Uterus (tissue), 2 donors: Measurements from ENCODE around the gene NFE2L2.

Experiments
- POLR2A ChIP-seq, 2 donors: fragments of 450-650 bp; IDR thresholded peaks; one replicate each; pipeline ENCODE4 v1.6.1; 2016; ENCODE audit warnings: antibody characterized with exemption in 2 of 2, mild to moderate bottlenecking in 1 of 2, moderate library complexity in 1 of 2
- TF ChIP-seq, protein P1 (sequence below), 4 experiments: fragments of 200-600 bp in 2 of 4; fragments of 450-650 bp in 2 of 4; sonication (generic) in 2 of 4; IDR thresholded peaks; one replicate each; pipeline ENCODE4 v1.5.1; 2016 to 2019; ENCODE audit warnings: antibody characterized with exemption in 4 of 4, mild to moderate bottlenecking in 2 of 4, moderate library complexity in 1 of 4

DNA sequence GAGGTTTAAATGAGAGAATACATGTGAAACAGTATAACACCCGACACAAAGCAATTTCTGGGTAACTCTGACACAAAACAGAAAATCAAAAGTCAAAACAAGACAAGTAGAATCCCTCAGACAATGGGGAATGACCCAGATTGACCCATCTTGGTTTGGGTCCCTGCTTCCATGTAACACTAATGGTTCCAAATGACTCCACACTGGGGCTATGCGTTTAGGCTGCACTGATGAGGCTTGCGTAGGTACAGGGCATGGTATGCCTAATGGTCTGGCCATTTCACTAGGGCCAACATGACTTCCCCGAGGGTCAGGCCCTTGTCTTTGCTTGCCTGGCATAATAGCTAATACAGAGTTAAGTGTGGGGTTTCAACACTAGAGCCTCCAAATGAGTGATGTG, 27.2 kb upstream of the NFE2L2 start:
- TF ChIP-seq, protein P1, sequence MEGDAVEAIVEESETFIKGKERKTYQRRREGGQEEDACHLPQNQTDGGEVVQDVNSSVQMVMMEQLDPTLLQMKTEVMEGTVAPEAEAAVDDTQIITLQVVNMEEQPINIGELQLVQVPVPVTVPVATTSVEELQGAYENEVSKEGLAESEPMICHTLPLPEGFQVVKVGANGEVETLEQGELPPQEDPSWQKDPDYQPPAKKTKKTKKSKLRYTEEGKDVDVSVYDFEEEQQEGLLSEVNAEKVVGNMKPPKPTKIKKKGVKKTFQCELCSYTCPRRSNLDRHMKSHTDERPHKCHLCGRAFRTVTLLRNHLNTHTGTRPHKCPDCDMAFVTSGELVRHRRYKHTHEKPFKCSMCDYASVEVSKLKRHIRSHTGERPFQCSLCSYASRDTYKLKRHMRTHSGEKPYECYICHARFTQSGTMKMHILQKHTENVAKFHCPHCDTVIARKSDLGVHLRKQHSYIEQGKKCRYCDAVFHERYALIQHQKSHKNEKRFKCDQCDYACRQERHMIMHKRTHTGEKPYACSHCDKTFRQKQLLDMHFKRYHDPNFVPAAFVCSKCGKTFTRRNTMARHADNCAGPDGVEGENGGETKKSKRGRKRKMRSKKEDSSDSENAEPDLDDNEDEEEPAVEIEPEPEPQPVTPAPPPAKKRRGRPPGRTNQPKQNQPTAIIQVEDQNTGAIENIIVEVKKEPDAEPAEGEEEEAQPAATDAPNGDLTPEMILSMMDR (IDR thresholded peaks at IDR 0.05) = no peak
- TF ChIP-seq POLR2A (IDR thresholded peaks at IDR 0.05) = no peak
